Colonic mucosa (tissue), 4 donors: Measurements from ENCODE around the gene ASB10. TPM values are rescaled to one million over a fixed set of nuclear protein-coding genes. Genes with fewer than 3 reads are reported as not detected.

ENCODE experiments used
- DNase-seq: peaks from one replicate; pipeline ENCODE4 v3.0.0-alpha.2; 2020
- H3K27ac ChIP-seq: fragments of 200-600 bp; one replicate; pipeline ENCODE4 v1.8.0; 2021
- H3K27me3 ChIP-seq: fragments of 200-600 bp; one replicate; pipeline ENCODE4 v1.8.0; 2021
- H3K36me3 ChIP-seq: fragments of 200-600 bp; one replicate; pipeline ENCODE4 v1.8.0; 2021
- H3K4me1 ChIP-seq: fragments of 200-600 bp; one replicate; pipeline ENCODE4 v1.8.0; 2021; ENCODE audit warnings: mild to moderate bottlenecking
- H3K4me3 ChIP-seq: fragments of 200-600 bp; one replicate; pipeline ENCODE4 v1.8.0; 2021
- H3K9ac ChIP-seq, 2 donors: one replicate each; pipeline ENCODE4 v1.7.0; 2013; ENCODE audit warnings: control low read depth in 2 of 2, low read depth in 2 of 2, low read length in 2 of 2
- H3K9me3 ChIP-seq: fragments of 200-600 bp; one replicate; pipeline ENCODE4 v1.8.0; 2021
- CTCF ChIP-seq: fragments of 200-600 bp; IDR thresholded peaks from one replicate; pipeline ENCODE4 v1.8.0; 2022; ENCODE audit warnings: antibody characterized with exemption, mild to moderate bottlenecking
- intact Hi-C: fragments of 100-400 bp; cut with DNase I; formaldehyde crosslinking; loops from one replicate; pipeline ENCODE4 v1.14.1; 2022
- total RNA-seq, 2 donors: library from RNA; stranded (reverse); fragmentation: NEBNext Ultra II Directional in 1 of 2; extraction: Animal tissue kit (Norgen Biotek cat#: 25700) in 1 of 2; gene quantifications; one replicate each; pipeline ENCODE4 v1.2.1, GENCODE V29; 2021
- donor health status: healthy.
- donor health status: DM: no; HTN: no; CAD: no.
- donor health status: DM: no; HTN: no; CAD: no.

The ASB10 gene
- total RNA-seq, 2 donors from 2014 or later, result not detected

DNA sequence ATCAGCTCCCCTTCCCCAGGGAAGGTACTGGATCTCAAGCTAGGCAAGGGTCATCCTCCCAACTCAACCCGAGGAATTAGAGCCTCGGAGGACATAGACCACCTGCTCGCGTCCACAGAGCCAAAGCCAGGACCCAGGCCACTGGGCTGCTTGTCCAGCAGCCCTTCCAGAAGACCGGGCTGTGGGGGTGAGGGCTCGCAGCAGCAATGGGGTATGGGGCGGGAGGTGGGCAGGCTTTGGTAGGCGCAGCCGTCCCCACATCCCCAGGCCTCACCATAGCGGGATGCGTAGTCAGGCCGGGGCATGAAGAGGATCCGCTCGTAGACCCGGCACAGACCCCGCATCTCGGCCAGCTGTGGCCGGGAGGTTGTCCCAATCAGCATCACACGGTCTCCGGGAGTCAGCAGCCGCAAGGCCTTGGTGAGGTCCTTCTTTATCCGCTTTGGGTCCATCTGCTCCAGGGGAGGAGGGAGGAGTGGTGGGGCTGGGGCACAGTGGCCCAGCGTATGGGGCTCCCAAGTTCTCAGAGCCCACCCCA, 5.0 kb upstream of the ASB10 start:
- no peak for DNase-seq
- no peak for TF ChIP-seq CTCF
- Histone ChIP-seq H3K4me3 (no peak overlapping the region), H3K27ac (no peak overlapping the region), H3K9me3 (no peaks in the 10 kb centered on the region), H3K36me3 (no peaks in the 10 kb centered on the region), H3K27me3 (no peaks in the 10 kb centered on the region), H3K4me1 (no peaks in the 10 kb centered on the region), H3K9ac (no peak overlapping the region)
- intact Hi-C loops, result no loop called here

DNA sequence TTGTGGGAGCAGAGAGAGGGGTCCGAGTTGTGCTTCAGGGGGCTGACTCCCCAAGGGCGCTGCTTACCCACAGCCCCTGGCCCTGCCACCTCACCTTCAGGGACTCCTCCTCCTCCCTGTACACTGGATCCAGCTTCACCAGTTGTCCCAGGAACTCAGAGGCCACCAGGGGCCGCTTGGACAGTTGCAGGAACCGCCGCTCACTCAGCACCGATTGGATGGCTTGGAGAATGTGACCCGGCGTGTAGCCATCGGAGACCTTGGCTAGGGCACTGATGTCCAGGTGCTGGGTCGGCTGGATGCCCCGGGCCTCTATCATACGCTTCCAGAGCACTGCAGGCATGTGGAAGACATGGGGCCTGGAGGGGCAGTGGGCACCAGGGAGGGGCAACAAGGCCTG, 4.5 kb upstream of the ASB10 start:
- intact Hi-C loops, result no loop called here

DNA sequence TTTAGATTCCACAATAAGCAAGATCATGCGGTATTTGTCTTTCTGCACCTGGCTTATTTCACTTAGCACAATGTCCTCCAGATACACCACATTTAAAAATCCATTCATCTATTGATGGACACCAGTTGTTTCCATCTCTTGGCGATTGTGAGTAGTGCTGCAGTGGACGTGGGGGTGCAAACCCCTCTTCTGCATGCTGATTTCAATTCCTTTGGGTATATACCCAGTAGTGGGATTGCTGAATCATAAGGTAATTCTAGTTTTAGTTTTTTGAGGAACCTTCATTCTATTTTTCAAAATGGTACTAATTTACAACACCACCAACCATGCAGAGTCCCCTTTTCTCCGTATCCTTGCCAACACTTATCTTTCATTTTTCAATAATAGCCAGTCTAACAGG, 2.0 kb upstream of the ASB10 start:
- Histone ChIP-seq H3K9ac (no peak overlapping the region), H3K4me3 (no peak overlapping the region), H3K4me1 (no peaks in the 10 kb centered on the region), H3K27ac (no peak overlapping the region), H3K27me3 (no peaks in the 10 kb centered on the region), H3K36me3 (no peaks in the 10 kb centered on the region), H3K9me3 (no peaks in the 10 kb centered on the region)
- no peak for DNase-seq
- intact Hi-C loops, result no loop called here
- TF ChIP-seq CTCF, result no peak

More for the DNA sequence above, 4.5 kb upstream of the ASB10 start:
- Histone ChIP-seq H3K4me1 (no peaks in the 10 kb centered on the region), H3K9me3 (no peaks in the 10 kb centered on the region), H3K36me3 (no peaks in the 10 kb centered on the region), H3K27ac (no peak overlapping the region), H3K27me3 (no peaks in the 10 kb centered on the region), H3K4me3 (no peak overlapping the region), H3K9ac (no peak overlapping the region)
- DNase-seq, result no peak
- no peak for TF ChIP-seq CTCF

DNA sequence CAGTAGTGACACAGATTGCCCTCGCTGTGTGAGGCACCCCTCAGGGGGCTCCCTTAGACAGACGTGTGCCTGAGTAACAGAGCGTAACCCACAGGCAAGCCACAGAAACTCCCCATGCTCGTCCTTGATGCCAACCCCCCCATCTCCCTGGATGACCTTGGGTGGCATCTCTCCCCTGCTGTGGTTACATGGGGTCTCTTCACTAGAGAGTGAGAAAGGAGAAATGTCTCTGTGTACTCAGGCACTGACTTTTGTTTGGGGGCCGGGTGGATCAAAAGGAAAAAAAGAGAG, 1.1 kb upstream of the ASB10 start:
- no peak overlapping the region for H3K27ac ChIP-seq
- H3K9me3 ChIP-seq, result no peaks in the 10 kb centered on the region
- no peak overlapping the region for H3K9ac ChIP-seq
- H3K36me3 ChIP-seq, result no peaks in the 10 kb centered on the region
- H3K4me1 ChIP-seq, result no peaks in the 10 kb centered on the region
- intact Hi-C loops, result no loop called here
- H3K27me3 ChIP-seq, result no peaks in the 10 kb centered on the region
- no peak overlapping the region for H3K4me3 ChIP-seq
- no peak for DNase-seq
- no peak for TF ChIP-seq CTCF

GRCh38 chr7:151187409-151188251, 580 bp upstream of the ASB10 start:
- no peak overlapping the region for H3K4me3 ChIP-seq
- DNase-seq, result no peak
- no peak overlapping the region for H3K27ac ChIP-seq
- H3K27me3 ChIP-seq, result no peaks in the 10 kb centered on the region
- no peaks in the 10 kb centered on the region for H3K4me1 ChIP-seq
- intact Hi-C loops, result no loop called here
- H3K9ac ChIP-seq, result no peak overlapping the region
- H3K36me3 ChIP-seq, result no peaks in the 10 kb centered on the region
- no peaks in the 10 kb centered on the region for H3K9me3 ChIP-seq
- TF ChIP-seq CTCF, result no peak
